ENCODE data around the gene OGFOD3.
"Not testable (repeated sequence)": the region's sequence is repeated elsewhere in the genome, so short reads cannot be mapped to it uniquely, and the experiment has no call there.

Gene OGFOD3

GRCh38 chr17:82370471-82371332, 47.7 kb downstream of the OGFOD3 start:
- no peak for DNase-seq (ENCODE audit: low read depth)
- H3K4me3 ChIP-seq (ENCODE audit: low read length) = no peak overlapping the region
- no peak for TF ChIP-seq CTCF (conservative IDR thresholded peaks at IDR 0.05; ENCODE audit: low read depth, low read length)

- no peak for TF ChIP-seq CTCF (conservative IDR thresholded peaks at IDR 0.05; ENCODE audit: low read depth, low read length)
- no peak overlapping the region for H3K4me3 ChIP-seq (ENCODE audit: low read length)
- no peak for DNase-seq (ENCODE audit: low read depth)
Measured at GRCh38 chr17:82369211-82369610, 49.2 kb downstream of the OGFOD3 start.

GRCh38 chr17:82367724-82368524, 50.5 kb downstream of the OGFOD3 start:
- TF ChIP-seq CTCF (conservative IDR thresholded peaks at IDR 0.05; ENCODE audit: low read depth, low read length) = no peak
- no peak overlapping the region for H3K4me3 ChIP-seq (ENCODE audit: low read length)

GRCh38 chr17:82366749-82367148, 51.6 kb downstream of the OGFOD3 start:
- DNase-seq (ENCODE audit: low read depth) = no peak
- no peak for TF ChIP-seq CTCF (conservative IDR thresholded peaks at IDR 0.05; ENCODE audit: low read depth, low read length)
- no peak overlapping the region for H3K4me3 ChIP-seq (ENCODE audit: low read length)

More at GRCh38 chr17:82367724-82368524, 50.5 kb downstream of the OGFOD3 start:
- DNase-seq (ENCODE audit: low read depth) = no peak

- no peak overlapping the region for H3K4me3 ChIP-seq (ENCODE audit: low read length)
- DNase-seq (ENCODE audit: low read depth) = no peak
- TF ChIP-seq CTCF (conservative IDR thresholded peaks at IDR 0.05; ENCODE audit: low read depth, low read length) = no peak
Measured at GRCh38 chr17:82365606-82366295, 52.6 kb downstream of the OGFOD3 start.

- no peak for DNase-seq (ENCODE audit: low read depth)
- TF ChIP-seq CTCF (conservative IDR thresholded peaks at IDR 0.05; ENCODE audit: low read depth, low read length) = no peak
Measured at GRCh38 chr17:82361885-82362633, 56.3 kb downstream of the OGFOD3 start.

GRCh38 chr17:82359451-82360074, 58.8 kb downstream of the OGFOD3 start:
- H3K4me3 ChIP-seq (ENCODE audit: low read length); DNase-seq (ENCODE audit: low read depth): not testable (repeated sequence)

More at GRCh38 chr17:82361885-82362633, 56.3 kb downstream of the OGFOD3 start:
- H3K4me3 ChIP-seq (ENCODE audit: low read length) = no peak overlapping the region

All from retinal pigment epithelial cell (primary cell).